HG03064 (cell line): ENCODE results near the gene STK36.

Experiments used
- ATAC-seq: cut with Tn5 transposase; IDR thresholded peaks from one replicate; pipeline ENCODE4 v1.9.1; 2021; ENCODE audit warnings: low read depth; ENCODE audit not compliant: unreplicated experiment

Gene STK36

GRCh38 chr2:218745559-218746469 lies 73.9 kb downstream of the STK36 start:
- ATAC-seq = no peak

- no peak for ATAC-seq
These were observed 74.5 kb downstream of the STK36 start for GRCh38 chr2:218746470-218746795.

- ATAC-seq = no peak
These were observed 75.1 kb downstream of the STK36 start for GRCh38 chr2:218746960-218747359.

GRCh38 chr2:218748741-218749441 lies 77.0 kb downstream of the STK36 start:
- no peak for ATAC-seq
